ENCODE data around the gene RUNX3.
"Not testable (repeated sequence)": the region's sequence is repeated elsewhere in the genome, so short reads cannot be mapped to it uniquely, and the experiment has no call there.

Gene RUNX3

DNA sequence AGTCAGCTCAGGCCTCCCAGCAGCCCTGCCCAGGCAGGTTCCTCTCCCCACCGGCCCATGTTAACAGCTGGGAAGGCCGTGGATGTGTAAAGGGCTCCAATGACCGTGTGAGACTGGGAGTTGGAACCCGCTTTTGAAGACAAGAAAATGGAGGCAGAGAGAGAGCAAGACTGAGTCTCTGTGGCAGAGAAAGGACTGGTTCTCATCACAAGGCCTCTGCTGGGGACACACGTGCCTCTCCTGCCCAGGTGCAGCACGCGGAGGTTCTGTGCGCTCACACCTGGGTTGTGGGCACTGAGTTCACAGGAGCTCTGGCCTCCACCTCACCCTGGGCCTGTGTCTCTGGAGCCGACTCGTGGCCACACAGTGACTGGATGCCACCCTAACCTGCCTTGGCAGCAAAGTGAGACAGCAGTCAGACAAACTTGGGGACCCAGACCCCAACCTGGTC lies 27.0 kb downstream of the RUNX3 start:
- no peak for DNase-seq (ENCODE audit: low read depth in 1 of 2, low spot score in 1 of 2)

DNA sequence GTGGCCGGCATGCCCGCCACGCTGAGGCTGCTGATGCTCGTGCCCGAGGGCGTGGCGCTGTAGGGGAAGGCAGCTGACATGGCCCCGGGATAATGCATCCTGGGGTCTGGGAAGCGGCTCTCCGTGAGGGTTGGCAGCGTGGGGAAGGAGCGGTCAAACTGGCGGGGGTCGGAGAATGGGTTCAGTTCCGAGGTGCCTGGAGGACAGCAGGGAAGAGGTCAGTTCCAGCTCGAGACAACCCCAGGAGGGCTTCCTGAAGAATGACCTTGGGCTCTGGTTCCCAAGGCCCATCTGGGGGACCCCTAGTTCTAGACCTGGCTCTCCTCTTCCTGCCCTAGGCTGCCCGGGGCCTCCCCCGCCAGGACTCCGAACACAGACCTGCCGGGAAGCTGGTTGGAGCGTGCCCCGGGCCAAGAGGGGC lies 27.6 kb downstream of the RUNX3 start:
- DNase-seq (ENCODE audit: low read depth in 1 of 2, low spot score in 1 of 2) = no peak

DNA sequence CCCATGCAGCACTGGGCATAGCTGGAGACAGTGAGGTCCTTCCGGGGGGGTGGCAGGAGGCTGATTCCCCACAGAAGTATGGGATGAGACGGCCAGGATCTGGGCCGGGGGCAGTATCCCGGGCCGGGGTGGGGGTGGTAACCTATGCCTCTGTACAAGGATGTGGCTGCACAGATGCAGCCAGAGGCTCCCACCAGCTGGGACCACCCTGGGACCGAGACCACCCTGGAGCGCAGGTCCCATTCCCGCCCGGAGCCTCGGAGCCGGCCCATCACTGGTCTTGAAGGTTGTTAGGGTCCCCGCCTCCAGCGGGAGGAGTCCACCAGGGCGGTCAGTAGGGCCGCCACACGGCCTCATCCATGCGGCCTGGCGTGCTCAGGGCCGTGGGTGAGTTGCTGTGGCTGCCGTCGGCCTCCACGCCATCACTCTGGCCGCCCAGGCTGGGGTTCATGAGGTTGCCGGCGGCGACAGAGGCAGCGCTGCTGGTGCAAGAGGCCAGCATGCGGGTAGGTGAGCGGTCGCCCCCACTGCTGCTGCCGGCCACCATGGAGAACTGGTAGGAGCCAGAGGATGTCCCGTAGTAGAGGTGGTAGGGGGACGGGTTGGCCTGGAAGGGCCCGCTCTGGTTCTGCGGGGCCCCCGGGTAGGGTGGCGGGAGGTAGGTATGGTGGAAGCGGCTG lies 28.1 kb downstream of the RUNX3 start:
- no peak for DNase-seq (ENCODE audit: low read depth in 1 of 2, low spot score in 1 of 2)

DNA sequence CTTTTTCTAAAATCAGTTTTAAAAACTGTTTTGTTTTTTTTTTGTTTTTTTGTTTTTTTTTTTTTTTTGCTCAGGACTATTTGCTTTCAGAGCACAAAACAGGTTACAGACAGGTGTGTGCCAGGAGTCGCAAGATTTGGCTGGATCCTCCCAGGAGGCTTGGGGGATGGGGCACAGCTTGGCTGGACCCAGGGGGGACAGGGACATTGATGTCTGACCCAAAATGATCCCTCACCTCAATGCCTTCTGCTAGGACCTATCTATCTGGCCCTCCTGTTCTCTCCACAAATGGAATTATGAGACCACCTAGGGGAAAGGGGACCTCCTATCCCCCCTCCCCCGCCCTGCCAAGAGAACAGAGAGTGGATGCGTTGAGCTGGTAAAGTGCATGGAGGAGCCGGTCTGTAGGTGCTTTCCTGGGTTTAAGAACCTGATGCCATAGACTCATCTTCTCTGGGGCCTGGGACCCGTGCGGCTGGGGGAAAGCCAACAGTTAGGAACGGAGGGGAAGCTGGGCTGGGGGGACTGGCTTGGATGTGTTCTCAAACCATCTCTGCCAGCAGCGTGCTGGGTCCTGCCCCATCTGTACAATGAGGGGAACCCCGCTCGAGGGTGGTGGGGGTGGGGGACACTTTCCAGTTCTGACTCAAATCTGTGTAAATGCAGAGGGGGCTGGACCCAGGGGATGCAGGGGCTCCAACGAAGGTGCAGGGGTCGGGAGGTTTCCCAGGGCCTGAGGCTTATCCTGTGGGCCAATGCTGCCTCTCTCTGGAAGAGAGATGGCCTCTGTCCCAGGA lies 28.9 kb downstream of the RUNX3 start:
- no peak for DNase-seq (ENCODE audit: low read depth in 1 of 2, low spot score in 1 of 2)

DNA sequence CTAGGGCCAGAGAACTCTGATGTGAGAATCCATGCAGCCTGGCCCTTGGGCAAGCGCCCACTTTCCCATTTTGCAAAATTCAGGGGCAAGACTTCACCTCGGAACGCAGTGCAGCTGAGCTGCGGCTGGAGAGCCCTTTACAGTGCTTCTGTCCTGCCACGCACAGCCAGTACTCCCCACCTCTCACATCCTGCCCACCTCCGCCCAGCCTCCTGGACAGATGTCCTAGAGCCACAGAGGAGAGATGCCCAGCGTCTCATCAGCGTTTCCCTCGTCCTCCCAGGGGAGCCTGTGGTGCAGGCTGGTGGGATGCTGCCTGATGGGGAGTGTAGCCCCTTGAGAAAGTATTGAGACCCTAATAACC lies 29.6 kb downstream of the RUNX3 start:
- DNase-seq (ENCODE audit: low read depth in 1 of 2, low spot score in 1 of 2) = no peak

DNA sequence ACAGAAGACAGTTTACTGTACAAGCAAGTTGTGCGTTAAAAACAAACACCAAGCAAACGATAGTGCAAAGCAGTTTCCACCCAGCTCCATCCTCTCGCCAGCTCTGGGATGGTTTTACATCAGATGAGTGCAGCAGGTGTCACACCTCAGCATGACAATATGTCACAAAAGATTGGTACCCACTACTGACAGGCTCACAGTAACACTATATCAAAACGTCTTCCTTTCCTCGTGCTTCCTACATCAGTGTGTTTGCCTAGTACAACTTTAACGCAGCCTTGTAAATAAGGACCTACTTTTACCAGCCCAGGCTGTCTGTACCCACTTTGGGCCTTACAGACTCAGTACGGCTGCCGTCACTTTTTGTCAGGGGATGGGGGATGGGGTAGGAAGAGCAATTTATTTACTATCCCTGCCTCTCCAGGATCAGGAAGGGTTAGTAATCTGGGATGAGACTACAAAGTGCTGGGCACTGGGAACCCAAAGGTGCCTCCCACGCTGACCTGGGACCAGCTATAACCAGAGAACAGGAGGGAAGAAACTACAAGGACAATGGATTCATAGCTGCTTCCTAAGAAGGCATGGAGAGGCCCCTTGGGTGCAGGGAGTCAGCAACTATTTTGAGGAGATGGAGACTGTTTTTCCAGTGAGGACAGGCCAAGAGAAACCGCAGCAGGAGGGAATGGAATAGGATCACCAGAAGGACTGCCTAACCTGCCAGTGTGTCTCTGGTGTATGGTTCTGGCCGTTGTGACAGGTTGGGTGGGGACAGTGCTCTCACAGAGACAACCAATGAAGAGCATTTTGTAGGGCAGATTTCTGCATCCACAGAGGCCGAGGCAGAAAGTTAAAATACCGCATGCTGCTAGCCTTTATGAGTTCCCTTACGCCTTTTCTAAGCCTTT lies 30.2 kb downstream of the RUNX3 start:
- DNase-seq (ENCODE audit: low read depth in 1 of 2, low spot score in 1 of 2) = no peak

DNA sequence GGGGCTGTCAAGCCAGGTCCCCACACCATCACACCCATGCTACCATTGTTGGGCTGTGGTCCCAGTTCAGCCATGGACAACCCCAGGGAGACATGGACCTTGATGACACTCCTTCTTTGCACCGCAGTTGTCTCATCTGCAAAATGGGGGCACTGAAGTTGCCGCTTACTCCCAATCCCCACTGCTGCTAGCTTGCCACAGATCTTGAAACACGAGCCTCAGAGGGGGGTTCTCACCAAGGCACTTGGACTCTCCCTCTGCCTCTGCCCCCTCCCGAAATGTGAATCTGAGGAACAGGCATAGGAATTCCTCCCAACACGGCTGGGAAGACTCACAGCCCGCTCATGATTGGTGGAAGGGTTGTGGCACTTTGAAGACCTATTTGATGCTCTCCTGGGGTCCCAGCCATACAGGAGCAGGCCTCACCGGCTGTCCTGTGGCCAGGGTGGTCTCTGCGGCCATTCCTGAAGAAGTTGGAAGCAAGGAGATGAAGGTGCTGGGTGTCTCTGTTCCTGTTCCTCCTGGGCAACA lies 31.1 kb downstream of the RUNX3 start:
- DNase-seq (ENCODE audit: low read depth in 1 of 2, low spot score in 1 of 2) = no peak

DNA sequence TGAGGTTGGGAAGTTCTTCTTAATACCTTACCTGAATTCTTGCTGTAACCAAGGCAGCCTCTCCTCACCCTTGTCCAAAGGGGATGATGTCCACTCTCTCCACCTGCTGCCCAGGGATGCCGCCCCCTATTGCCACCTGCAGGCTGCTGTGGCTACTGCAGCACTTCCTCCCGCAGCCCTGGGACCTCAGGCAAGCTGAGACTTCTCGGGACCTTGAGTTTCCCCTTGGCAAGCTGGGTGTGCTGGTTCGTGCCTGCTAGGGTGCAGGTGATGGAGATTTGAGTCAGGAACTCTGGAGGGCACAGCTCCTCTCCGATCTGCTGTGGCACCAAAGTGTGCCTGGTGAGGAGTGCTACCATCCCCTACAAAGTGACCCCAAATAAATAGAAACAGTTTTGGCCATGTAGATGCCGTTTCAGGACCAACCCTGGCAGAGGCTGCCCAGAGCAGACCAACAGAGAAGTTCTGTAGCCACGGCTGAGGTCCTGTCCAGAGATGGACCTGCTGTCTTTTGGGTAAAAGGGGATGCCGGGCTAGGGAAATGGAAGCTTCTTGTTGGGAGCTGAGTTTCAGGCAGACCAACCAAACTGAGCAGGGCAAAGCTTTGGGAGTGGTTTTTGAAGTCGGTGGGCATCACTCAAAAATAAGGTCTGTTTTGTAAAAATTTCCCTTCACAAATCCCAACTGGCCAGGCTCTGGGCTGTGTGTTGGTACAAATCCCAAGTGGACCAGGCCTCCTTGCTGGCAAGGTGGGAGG lies 31.7 kb downstream of the RUNX3 start:
- DNase-seq (ENCODE audit: low read depth in 1 of 2, low spot score in 1 of 2) = no peak

DNA sequence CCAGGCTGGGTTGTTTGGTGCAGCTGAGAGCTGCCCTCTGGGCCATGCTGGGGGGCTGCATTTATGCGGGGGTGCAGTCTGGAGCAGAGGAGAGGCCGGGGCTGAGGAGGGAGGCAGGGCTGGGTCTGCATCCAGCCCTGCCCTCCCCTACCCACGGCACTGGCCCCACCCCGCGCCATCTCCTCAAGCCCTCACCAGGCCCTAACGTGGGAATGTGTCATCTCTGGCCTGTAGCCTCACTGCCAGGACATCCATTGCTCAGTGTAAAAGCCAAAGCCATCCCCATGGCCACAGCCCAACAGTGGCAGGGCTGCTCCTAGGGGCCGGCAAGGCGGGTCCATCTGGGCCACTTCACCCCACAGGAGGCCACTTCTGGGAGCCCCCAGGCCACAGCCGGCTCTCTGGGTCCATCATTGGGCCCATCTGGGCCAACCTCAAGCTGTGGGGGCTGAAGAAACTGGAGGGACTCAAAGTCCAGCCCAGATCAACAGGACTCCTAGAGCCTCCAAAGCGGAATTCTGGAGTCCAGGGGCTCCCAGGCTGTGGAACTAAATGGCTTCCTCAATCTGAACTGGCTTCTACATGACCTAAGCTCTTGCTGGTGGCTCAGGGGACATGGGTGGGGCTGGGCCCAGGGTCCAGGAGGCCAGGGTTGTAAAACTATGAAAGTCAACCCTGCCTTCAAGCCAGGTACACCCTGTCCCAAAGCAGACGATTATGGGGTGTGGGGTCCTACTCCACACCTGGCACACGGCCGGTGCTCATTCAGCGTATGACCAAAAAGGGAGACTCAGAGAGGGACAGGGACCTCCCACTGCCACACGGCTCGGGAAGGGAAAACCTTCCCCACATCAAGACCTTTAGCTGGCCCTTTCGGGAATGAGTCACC lies 32.6 kb downstream of the RUNX3 start:
- no peak for DNase-seq (ENCODE audit: low read depth in 1 of 2, low spot score in 1 of 2)

DNA sequence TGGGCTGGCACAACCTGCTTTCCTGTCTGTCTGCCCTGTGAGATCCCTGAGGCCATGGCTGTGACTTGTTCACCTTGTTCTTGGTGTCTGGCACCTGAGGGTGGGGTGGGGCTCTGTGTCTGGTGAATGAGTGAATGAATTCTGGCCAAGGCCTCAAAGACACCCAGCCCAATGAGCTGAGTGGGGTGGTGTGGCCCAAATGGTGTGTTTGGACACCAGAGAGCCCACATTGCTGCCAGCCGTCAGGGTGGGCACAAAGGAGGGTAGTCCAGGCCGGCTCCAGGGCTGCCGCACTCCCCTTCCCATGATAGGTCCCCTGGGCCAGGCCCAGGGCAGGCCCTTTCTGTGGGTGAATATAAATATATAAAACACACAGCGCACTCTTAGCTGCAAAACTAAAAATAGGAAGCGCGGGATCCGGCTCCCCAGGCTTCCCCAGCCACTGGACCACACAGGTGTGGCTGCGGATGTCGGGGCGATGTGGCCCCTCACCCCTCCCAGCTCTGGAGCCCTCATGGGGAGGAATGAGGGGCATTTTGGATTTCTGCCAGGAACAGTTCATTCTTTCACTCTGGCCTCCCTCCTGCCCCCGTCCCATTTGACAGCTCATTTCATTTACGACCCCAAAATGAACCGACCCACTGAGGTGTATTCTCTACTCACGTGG lies 33.3 kb downstream of the RUNX3 start:
- DNase-seq (ENCODE audit: low read depth in 1 of 2, low spot score in 1 of 2) = no peak

DNA sequence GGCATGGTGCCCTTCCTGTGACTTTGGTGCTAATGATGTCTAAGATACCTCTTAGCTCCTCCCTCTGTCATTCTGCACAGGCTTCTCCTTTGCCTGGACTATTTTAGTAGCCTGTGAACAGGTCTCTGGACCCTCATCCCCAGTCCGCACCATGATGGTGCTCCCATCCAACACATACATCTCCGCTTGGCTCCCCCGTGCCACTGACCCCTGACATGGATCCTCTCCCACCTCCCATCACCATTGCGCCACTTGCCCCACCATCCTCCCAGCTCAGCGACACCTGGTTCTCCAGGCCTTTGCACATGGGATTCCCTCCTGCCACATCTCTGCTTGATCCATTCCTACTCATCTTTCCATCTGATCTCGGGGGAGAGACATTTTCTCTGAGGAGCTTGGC lies 33.9 kb downstream of the RUNX3 start:
- no peak for DNase-seq (ENCODE audit: low read depth in 1 of 2, low spot score in 1 of 2)

DNA sequence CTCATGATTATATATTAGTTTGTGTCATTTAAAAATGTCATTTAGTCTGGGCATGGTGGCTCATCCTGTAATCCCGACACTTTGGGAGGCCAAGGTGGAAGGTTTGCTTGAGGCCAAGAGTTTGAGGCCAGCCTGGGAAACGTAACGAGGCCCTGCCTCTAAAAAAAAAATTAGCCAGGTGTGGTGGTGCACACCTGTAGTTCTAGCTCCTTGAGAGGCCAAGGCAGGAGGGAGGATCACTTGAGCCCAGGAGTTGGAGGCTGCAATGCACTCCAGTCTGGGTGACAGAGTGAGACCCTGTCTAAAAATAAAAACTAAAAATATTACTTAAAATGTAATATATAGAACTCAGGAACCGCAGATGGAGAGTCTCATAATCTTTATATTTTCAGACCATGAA lies 34.6 kb downstream of the RUNX3 start:
- no peak for DNase-seq (ENCODE audit: low read depth in 1 of 2, low spot score in 1 of 2)

DNA sequence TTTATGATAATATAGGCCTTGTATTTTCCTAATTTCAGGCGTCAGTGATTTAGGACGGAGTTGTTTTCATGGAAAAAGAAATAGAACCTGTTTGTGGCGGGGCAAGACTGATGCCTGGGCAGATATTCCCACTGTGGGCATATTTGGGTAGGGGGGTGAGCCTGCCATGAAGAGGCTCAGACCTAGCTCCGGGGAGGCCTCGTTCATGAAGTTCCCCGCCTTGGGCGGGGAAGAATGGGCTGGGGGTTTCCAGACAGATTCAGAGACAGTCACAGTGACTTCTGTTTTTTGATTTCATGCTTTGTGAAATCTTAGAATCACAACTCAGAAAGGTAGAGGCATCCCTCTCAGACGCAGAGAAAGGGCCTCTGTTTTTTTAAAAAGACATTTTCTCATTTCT lies 36.1 kb downstream of the RUNX3 start:
- DNase-seq (ENCODE audit: low read depth in 1 of 2, low spot score in 1 of 2) = no peak

DNA sequence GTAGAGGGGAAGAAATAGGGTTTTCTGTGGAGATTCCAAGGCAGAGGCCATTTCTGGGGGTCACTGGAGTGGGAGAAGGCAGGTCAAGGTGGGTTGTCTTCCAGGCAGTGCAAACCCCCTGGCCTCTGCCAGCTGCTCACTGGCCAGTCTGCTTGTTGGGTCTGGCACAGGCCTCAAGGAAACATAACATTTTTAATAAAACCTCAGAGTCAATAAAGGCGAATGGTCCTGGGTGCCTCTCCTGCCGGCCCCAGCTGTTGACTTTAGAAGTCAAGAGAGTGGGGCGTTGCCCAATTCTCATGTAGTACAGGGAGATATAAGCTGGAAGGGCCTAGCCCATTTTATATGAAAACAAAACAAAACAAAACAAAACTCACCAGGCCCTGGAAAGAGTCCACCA lies 36.6 kb downstream of the RUNX3 start:
- DNase-seq (ENCODE audit: low read depth in 1 of 2, low spot score in 1 of 2) = no peak

DNA sequence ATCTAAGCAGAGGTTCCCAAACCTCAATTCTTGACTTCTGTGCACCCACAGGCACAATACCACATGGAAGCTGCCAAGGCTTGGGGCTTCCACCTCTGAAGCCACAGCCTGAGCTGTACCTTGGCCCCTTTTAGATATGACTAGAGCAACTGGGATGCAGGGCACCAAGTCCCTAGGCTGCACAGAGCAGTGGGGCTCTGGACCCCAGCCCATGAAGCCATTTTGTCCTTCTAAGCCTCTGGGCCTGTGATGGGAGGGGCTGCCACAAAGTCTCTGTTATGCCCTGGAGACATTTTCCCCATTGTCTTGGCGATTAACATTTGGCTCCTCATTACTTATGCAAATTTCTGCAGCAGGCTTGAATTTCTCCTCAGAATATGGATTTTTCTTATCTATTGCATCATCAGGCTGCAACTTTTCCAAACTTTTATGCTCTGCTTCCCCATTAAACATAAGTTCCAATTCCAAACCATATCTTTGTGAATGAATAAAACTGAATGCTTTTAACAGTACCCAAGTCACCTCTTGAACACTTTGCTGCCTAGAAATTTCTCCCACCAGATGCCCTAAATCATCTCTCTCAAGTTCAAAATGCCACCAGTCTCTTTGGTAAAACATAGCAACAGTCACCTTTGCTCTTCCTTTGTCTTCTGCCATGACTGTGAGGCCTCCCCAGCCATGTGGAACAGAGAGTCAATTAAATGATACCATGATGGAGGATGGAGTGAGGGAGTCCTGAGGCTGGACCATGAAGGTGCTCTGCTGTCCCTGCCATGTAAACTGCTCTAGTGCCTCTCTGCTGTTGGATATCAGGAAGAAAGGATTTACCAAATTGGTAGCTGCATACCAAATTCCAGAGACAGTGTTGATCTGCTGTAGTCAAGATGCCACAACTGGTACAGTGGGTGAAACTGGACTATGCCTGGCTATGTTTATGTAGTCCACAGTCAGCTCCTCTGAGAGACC lies 37.6 kb downstream of the RUNX3 start:
- no peak for DNase-seq (ENCODE audit: low read depth in 1 of 2, low spot score in 1 of 2)

DNA sequence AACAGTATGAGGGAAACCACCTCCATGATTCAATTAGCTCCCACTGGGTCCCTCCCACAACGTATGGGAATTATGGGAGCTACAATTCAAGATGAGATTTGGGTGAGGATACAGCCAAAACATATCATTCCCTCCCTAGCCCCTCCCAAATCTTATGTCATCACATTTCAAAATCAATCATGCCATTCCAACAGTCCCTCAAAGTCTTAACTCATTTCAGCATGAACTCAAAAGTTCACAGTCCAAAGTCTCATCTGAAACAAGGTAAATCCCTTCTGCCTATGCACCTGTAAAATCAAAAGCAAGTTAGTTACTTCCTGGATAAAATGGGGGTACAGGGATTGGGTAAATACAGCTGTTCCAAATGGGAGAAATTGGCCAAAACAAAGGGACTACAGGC lies 38.7 kb downstream of the RUNX3 start:
- not testable (repeated sequence) for DNase-seq (ENCODE audit: low read depth in 1 of 2, low spot score in 1 of 2)

DNA sequence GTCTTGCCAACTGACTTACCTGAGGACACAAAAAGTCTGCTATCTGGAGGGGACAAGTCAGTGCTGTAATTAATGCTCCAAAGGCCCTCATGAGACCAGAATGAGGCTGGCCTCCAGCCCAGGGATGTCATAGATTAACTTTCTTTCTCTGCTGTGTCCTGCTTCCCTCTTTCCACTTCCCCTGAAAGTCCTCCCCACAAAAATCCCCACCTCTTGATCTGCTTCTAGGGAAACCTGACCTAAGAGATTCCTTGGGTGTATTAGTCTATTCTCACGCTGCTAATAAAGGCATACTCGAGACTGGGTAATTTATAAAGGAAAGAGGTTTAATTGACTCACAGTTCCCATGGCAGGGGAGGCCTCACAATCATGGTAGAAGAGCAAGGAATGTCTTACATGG lies 39.2 kb downstream of the RUNX3 start:
- no peak for DNase-seq (ENCODE audit: low read depth in 1 of 2, low spot score in 1 of 2)
